ENCODE results near the gene SIRT4.

The SIRT4 gene

DNA sequence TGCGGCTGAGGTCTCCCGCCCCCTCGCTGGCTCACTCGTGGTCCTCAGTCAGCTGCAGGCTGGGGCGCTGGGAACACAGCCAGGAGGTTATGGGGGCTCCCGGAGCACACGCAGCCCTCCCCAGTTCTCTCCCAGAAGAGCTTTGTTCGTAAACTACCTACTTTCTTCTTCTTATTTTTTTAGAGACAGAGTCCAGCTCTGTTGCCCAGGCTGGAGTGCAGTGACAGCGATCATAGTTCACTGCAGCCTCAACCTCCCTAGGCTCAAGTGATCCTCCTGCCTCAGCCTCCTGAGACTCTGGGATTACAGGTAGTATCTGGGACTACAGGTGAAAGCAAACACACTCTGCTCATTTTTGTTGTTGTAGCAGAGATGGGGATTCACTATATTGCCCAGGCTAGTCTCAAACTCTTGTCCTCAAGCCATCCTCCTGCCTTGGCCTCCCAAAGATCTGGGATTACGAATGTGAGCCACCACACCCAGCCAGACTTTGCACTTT lies 41.0 kb downstream of the SIRT4 start:
- H3K27me3 ChIP-seq (ENCODE audit: control insufficient read depth, insufficient read depth, low read length) = no peaks in the 10 kb centered on the region
- no peak overlapping the region for H3K4me3 ChIP-seq (ENCODE audit: low read length)
- H3K4me1 ChIP-seq (ENCODE audit: control insufficient read depth, low read depth, low read length) = no peaks in the 10 kb centered on the region
- peaks cover 33% of the 10 kb centered on the region for H3K36me3 ChIP-seq (ENCODE audit: control insufficient read depth, low read depth, low read length)
- no peak overlapping the region for H3K27ac ChIP-seq (ENCODE audit: low read length)
- no peak overlapping the region for H3K9ac ChIP-seq (ENCODE audit: low read length)
- H3K9me3 ChIP-seq (ENCODE audit: control insufficient read depth, low read depth, low read length) = no peaks in the 10 kb centered on the region

GRCh38 chr12:120343692-120344091 lies 41.6 kb downstream of the SIRT4 start:
- H3K9ac ChIP-seq (ENCODE audit: low read length) = no peak overlapping the region
- H3K4me1 ChIP-seq (ENCODE audit: control insufficient read depth, low read depth, low read length) = no peaks in the 10 kb centered on the region
- H3K36me3 ChIP-seq (ENCODE audit: control insufficient read depth, low read depth, low read length) = peaks cover 35% of the 10 kb centered on the region
- H3K4me3 ChIP-seq (ENCODE audit: low read length) = no peak overlapping the region
- no peaks in the 10 kb centered on the region for H3K27me3 ChIP-seq (ENCODE audit: control insufficient read depth, insufficient read depth, low read length)
- H3K27ac ChIP-seq (ENCODE audit: low read length) = no peak overlapping the region
- no peaks in the 10 kb centered on the region for H3K9me3 ChIP-seq (ENCODE audit: control insufficient read depth, low read depth, low read length)

DNA sequence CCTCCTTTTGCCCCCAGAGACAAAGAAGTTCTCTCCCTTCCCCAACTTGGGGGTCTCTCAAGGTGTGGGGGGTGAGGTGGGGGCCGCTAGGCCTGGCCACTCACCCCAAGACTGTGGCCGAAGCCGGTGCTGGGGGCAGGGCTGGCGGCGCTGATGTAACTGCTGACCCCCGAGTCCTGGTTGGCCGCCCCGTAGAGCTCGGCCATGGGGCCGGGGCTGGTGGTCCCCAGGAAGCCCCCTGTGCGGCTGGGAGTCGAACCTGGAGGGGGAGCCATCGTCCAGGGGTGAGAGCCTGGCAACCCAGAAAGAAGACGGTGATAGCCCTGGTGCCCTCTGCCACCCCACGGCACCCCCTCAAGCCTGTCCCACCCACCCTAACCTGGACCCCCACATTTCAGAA lies 43.9 kb downstream of the SIRT4 start:
- Histone ChIP-seq H3K4me3 (ENCODE audit: low read length) (no peak overlapping the region), H3K9ac (ENCODE audit: low read length) (no peak overlapping the region), H3K9me3 (ENCODE audit: control insufficient read depth, low read depth, low read length) (no peaks in the 10 kb centered on the region), H3K27me3 (ENCODE audit: control insufficient read depth, insufficient read depth, low read length) (no peaks in the 10 kb centered on the region), H3K27ac (ENCODE audit: low read length) (no peak overlapping the region), H3K36me3 (ENCODE audit: control insufficient read depth, low read depth, low read length) (peaks cover 43% of the 10 kb centered on the region), H3K4me1 (ENCODE audit: control insufficient read depth, low read depth, low read length) (no peaks in the 10 kb centered on the region)

DNA sequence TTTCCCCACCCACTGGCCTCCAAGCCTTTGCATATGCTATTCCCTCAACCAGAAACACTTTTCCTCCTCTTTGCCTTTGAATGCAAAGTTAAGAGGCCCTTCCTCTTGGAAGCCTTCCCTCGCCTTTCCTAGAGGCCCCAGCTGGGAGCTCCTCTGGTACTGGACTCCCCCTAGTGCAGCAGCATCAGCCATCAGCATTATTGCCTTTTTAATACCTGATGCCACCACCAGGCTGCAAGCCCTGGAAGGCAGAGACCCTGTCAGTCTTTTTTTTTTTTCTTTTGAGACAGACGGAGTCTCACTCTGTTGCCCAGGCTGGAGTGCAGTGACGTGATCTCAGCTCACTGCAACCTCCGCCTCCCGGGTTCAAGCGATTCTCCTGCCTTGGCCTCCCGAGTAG lies 44.6 kb downstream of the SIRT4 start:
- H3K27me3 ChIP-seq (ENCODE audit: control insufficient read depth, insufficient read depth, low read length) = no peaks in the 10 kb centered on the region
- peaks cover 48% of the 10 kb centered on the region for H3K36me3 ChIP-seq (ENCODE audit: control insufficient read depth, low read depth, low read length)
- no peaks in the 10 kb centered on the region for H3K4me1 ChIP-seq (ENCODE audit: control insufficient read depth, low read depth, low read length)
- H3K27ac ChIP-seq (ENCODE audit: low read length) = no peak overlapping the region
- H3K9ac ChIP-seq (ENCODE audit: low read length) = no peak overlapping the region
- no peak overlapping the region for H3K4me3 ChIP-seq (ENCODE audit: low read length)
- no peaks in the 10 kb centered on the region for H3K9me3 ChIP-seq (ENCODE audit: control insufficient read depth, low read depth, low read length)

DNA sequence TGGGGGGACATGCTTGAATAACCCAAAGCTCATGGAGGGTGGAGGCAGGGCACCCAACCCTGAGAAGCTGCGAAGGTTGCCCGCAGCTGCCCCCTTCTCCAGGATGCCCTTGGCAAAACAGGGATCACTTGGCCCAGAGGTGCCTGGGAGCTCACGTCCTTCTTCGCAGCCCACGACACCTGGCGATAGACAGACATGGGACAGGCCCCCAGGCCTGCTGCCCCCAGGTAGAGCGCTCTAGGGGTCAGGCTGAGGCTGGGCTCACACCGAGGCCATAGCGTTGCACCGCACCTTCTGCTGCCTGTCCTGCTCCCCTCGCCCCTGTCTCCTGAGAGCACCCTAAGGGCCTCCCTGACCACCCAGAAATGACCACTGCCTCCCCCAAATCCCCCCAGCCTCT lies 45.6 kb downstream of the SIRT4 start:
- no peaks in the 10 kb centered on the region for H3K27me3 ChIP-seq (ENCODE audit: control insufficient read depth, insufficient read depth, low read length)
- peaks cover 56% of the 10 kb centered on the region for H3K36me3 ChIP-seq (ENCODE audit: control insufficient read depth, low read depth, low read length)

GRCh38 chr12:120350576-120351350 lies 48.6 kb downstream of the SIRT4 start:
- Histone ChIP-seq H3K4me1 (ENCODE audit: control insufficient read depth, low read depth, low read length) (no peaks in the 10 kb centered on the region), H3K36me3 (ENCODE audit: control insufficient read depth, low read depth, low read length) (peaks cover 56% of the 10 kb centered on the region), H3K9ac (ENCODE audit: low read length) (no peak overlapping the region), H3K27me3 (ENCODE audit: control insufficient read depth, insufficient read depth, low read length) (no peaks in the 10 kb centered on the region), H3K9me3 (ENCODE audit: control insufficient read depth, low read depth, low read length) (no peaks in the 10 kb centered on the region), H3K27ac (ENCODE audit: low read length) (no peak overlapping the region), H3K4me3 (ENCODE audit: low read length) (no peak overlapping the region)

More for the DNA sequence above, 45.6 kb downstream of the SIRT4 start:
- Histone ChIP-seq H3K9ac (ENCODE audit: low read length) (no peak overlapping the region), H3K9me3 (ENCODE audit: control insufficient read depth, low read depth, low read length) (no peaks in the 10 kb centered on the region), H3K27ac (ENCODE audit: low read length) (no peak overlapping the region), H3K4me1 (ENCODE audit: control insufficient read depth, low read depth, low read length) (no peaks in the 10 kb centered on the region), H3K4me3 (ENCODE audit: low read length) (no peak overlapping the region)

- peaks cover 65% of the 10 kb centered on the region for H3K36me3 ChIP-seq (ENCODE audit: control insufficient read depth, low read depth, low read length)
- H3K4me1 ChIP-seq (ENCODE audit: control insufficient read depth, low read depth, low read length) = no peaks in the 10 kb centered on the region
- H3K9ac ChIP-seq (ENCODE audit: low read length) = no peak overlapping the region
- H3K4me3 ChIP-seq (ENCODE audit: low read length) = no peak overlapping the region
- no peak overlapping the region for H3K27ac ChIP-seq (ENCODE audit: low read length)
- no peaks in the 10 kb centered on the region for H3K27me3 ChIP-seq (ENCODE audit: control insufficient read depth, insufficient read depth, low read length)
- H3K9me3 ChIP-seq (ENCODE audit: control insufficient read depth, low read depth, low read length) = no peaks in the 10 kb centered on the region
Observed at GRCh38 chr12:120352117-120352516, 50.0 kb downstream of the SIRT4 start.

GRCh38 chr12:120353136-120353535 lies 51.0 kb downstream of the SIRT4 start:
- Histone ChIP-seq H3K27ac (ENCODE audit: low read length) (no peak overlapping the region), H3K9ac (ENCODE audit: low read length) (no peak overlapping the region), H3K4me1 (ENCODE audit: control insufficient read depth, low read depth, low read length) (no peaks in the 10 kb centered on the region), H3K27me3 (ENCODE audit: control insufficient read depth, insufficient read depth, low read length) (no peaks in the 10 kb centered on the region), H3K36me3 (ENCODE audit: control insufficient read depth, low read depth, low read length) (peaks cover 65% of the 10 kb centered on the region), H3K9me3 (ENCODE audit: control insufficient read depth, low read depth, low read length) (no peaks in the 10 kb centered on the region), H3K4me3 (ENCODE audit: low read length) (no peak overlapping the region)

DNA sequence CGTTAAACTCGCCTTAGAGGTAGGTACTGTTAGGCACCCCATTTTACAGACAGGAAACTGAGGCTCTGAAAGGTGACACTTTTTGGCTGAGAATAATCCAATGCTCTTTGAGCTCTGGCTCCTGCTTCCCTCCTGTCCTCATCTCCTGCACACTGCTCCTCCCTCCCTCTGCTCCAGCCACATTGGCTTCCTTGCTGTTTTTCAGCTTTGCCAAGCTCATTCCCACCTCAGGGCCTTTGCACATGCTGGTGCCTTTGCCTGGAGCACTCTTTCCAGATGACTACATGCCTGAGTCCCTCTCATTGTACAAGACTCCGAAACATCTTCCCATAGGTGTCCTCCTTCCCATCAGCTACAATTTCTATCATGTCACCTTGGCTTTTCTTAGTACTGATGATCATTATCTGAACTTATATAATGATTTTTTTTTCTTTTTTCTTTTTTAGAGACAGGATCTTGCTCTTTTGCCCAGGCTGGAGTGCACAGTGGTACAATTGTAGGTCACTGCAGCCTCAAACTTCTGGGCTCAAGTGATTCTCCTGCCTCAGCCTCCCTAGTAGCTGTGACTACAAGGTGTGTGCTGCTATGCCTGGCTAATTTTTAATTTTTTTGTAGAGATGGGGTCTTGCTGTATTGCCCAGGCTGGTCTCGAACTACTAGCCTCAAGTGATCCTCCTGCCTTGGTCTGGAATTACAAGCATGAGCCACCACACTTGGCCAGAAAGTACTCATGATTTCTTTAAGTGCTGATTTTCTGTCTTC lies 51.6 kb downstream of the SIRT4 start:
- Histone ChIP-seq H3K27ac (ENCODE audit: low read length) (no peak overlapping the region), H3K9me3 (ENCODE audit: control insufficient read depth, low read depth, low read length) (no peaks in the 10 kb centered on the region), H3K9ac (ENCODE audit: low read length) (no peak overlapping the region), H3K4me1 (ENCODE audit: control insufficient read depth, low read depth, low read length) (peaks cover under 1% of the 10 kb centered on the region), H3K27me3 (ENCODE audit: control insufficient read depth, insufficient read depth, low read length) (no peaks in the 10 kb centered on the region), H3K36me3 (ENCODE audit: control insufficient read depth, low read depth, low read length) (peaks cover 65% of the 10 kb centered on the region), H3K4me3 (ENCODE audit: low read length) (no peak overlapping the region)

- Histone ChIP-seq H3K4me3 (ENCODE audit: low read length) (no peak overlapping the region), H3K27ac (ENCODE audit: low read length) (no peak overlapping the region), H3K36me3 (ENCODE audit: control insufficient read depth, low read depth, low read length) (peaks cover 52% of the 10 kb centered on the region), H3K4me1 (ENCODE audit: control insufficient read depth, low read depth, low read length) (peaks cover 21% of the 10 kb centered on the region), H3K9me3 (ENCODE audit: control insufficient read depth, low read depth, low read length) (no peaks in the 10 kb centered on the region), H3K27me3 (ENCODE audit: control insufficient read depth, insufficient read depth, low read length) (no peaks in the 10 kb centered on the region), H3K9ac (ENCODE audit: low read length) (no peak overlapping the region)
Observed at GRCh38 chr12:120356567-120357030, 54.5 kb downstream of the SIRT4 start.

DNA sequence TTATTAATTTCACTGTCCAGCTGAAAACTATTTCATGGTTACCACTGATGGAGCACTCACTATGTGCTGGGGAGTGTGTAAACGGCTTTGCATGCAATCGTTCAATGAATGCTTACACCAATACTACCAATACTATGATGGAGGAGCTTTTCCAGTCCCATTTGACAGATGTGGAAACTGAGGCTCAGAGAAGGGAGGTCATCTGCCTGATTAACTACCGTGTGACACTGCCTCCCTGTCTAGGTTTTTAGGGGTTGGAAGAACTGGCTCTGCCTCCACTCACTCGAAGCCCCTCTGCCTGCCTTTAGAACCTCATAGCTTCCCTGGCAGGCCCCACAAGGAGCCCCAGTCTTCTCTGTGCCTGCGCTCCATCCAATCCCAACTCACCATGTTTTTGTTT lies 55.0 kb downstream of the SIRT4 start:
- no peak overlapping the region for H3K9ac ChIP-seq (ENCODE audit: low read length)
- H3K4me1 ChIP-seq (ENCODE audit: control insufficient read depth, low read depth, low read length) = peaks cover 24% of the 10 kb centered on the region
- H3K36me3 ChIP-seq (ENCODE audit: control insufficient read depth, low read depth, low read length) = peaks cover 50% of the 10 kb centered on the region
- H3K4me3 ChIP-seq (ENCODE audit: low read length) = no peak overlapping the region
- H3K27ac ChIP-seq (ENCODE audit: low read length) = no peak overlapping the region
- no peaks in the 10 kb centered on the region for H3K27me3 ChIP-seq (ENCODE audit: control insufficient read depth, insufficient read depth, low read length)
- H3K9me3 ChIP-seq (ENCODE audit: control insufficient read depth, low read depth, low read length) = no peaks in the 10 kb centered on the region

Measured in iPS-18a (cell line).